HCT116 (cell line): Measurements from ENCODE around the gene NUAK2.

Experiments used
- EGR1 ChIP-seq: IDR thresholded peaks from 2 replicates; pipeline ENCODE4 v1.6.1; 2012; ENCODE audit warnings: low read depth
- EZH2 ChIP-seq: fragments of 200-600 bp; sonication (generic); IDR thresholded peaks from 2 replicates; pipeline ENCODE4 v1.6.1; 2017; ENCODE audit warnings: antibody characterized with exemption, mixed run types
- EZH2phosphoT487 ChIP-seq: fragments of 200-600 bp; IDR thresholded peaks from 2 replicates; pipeline ENCODE4 v1.6.1; 2018; ENCODE audit warnings: antibody characterized with exemption, borderline replicate concordance
- FOSL1 ChIP-seq: IDR thresholded peaks from 2 replicates; pipeline ENCODE4 v1.6.1; 2012; ENCODE audit warnings: low read depth
- POLR2A ChIP-seq: IDR thresholded peaks from 2 replicates; pipeline ENCODE4 v1.7.0; 2011; ENCODE audit warnings: borderline replicate concordance; ENCODE audit not compliant: insufficient read depth, insufficient read length; ENCODE audit errors: extremely low read depth
- POLR2AphosphoS5 ChIP-seq: IDR thresholded peaks from 2 replicates; pipeline ENCODE4 v1.6.1; 2011; ENCODE audit warnings: mild to moderate bottlenecking, low read depth, low read length, moderate library complexity
- RAD21 ChIP-seq: IDR thresholded peaks from 2 replicates; pipeline ENCODE4 v1.6.1; 2012; ENCODE audit warnings: low read depth, mild to moderate bottlenecking
- REST ChIP-seq: IDR thresholded peaks from 2 replicates; pipeline ENCODE4 v1.6.1; 2012; ENCODE audit warnings: low read depth
- SRF ChIP-seq: IDR thresholded peaks from 2 replicates; pipeline ENCODE4 v1.6.1; 2012; ENCODE audit warnings: low read depth
- ZFX ChIP-seq: fragments of 450-650 bp; IDR thresholded peaks from 2 replicates; pipeline ENCODE4 v1.6.1; 2017
- ZNF274 ChIP-seq: fragments of 200-500 bp; sonication (Bioruptor generic); IDR thresholded peaks from 2 replicates; pipeline ENCODE4 v1.6.1; 2014; ENCODE audit warnings: mild to moderate bottlenecking, low read depth, low read length, inconsistent platforms
- TF ChIP-seq, protein P1 (sequence below): IDR thresholded peaks from 2 replicates; pipeline ENCODE4 v1.6.1; 2012
- TF ChIP-seq, protein P2 (sequence below), 3 experiments: fragments of 200-600 bp in 1 of 3; sonication (generic) in 1 of 3; IDR thresholded peaks in 2 of 3; conservative IDR thresholded peaks in 1 of 3; 2 replicates each; pipeline ENCODE4 v1.5.1; 2012 to 2017; ENCODE audit warnings: low read depth in 2 of 3, low read length in 2 of 3, antibody characterized with exemption in 1 of 3, borderline replicate concordance in 1 of 3, control low read depth in 1 of 3, mild to moderate bottlenecking in 1 of 3, mixed read lengths in 1 of 3, mixed run types in 1 of 3, moderate library complexity in 1 of 3; ENCODE audit not compliant: insufficient read depth in 1 of 3
- TF ChIP-seq, protein P3 (sequence below): IDR thresholded peaks from 2 replicates; pipeline ENCODE4 v1.6.1; 2011; ENCODE audit warnings: mild to moderate bottlenecking, low read length, moderate library complexity; ENCODE audit not compliant: insufficient replicate concordance; ENCODE audit errors: extremely low read depth

GRCh38 chr1:205294934-205295333 is 26.6 kb downstream of the NUAK2 start:
- TF ChIP-seq, protein P1, sequence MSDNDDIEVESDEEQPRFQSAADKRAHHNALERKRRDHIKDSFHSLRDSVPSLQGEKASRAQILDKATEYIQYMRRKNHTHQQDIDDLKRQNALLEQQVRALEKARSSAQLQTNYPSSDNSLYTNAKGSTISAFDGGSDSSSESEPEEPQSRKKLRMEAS = no peak
- TF ChIP-seq POLR2A (no peak), EZH2 (no peak), POLR2AphosphoS5 (no peak), SRF (no peak), EGR1 (no peak), ZNF274 (no peak), EZH2phosphoT487 (no peak), RAD21 (no peak), ZFX (no peak), REST (no peak), FOSL1 (no peak)
- TF ChIP-seq, protein P2, sequence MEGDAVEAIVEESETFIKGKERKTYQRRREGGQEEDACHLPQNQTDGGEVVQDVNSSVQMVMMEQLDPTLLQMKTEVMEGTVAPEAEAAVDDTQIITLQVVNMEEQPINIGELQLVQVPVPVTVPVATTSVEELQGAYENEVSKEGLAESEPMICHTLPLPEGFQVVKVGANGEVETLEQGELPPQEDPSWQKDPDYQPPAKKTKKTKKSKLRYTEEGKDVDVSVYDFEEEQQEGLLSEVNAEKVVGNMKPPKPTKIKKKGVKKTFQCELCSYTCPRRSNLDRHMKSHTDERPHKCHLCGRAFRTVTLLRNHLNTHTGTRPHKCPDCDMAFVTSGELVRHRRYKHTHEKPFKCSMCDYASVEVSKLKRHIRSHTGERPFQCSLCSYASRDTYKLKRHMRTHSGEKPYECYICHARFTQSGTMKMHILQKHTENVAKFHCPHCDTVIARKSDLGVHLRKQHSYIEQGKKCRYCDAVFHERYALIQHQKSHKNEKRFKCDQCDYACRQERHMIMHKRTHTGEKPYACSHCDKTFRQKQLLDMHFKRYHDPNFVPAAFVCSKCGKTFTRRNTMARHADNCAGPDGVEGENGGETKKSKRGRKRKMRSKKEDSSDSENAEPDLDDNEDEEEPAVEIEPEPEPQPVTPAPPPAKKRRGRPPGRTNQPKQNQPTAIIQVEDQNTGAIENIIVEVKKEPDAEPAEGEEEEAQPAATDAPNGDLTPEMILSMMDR (IDR thresholded peaks at IDR 0.05 in 2 of 3, conservative IDR thresholded peaks at IDR 0.05 in 1 of 3; ENCODE audit: borderline replicate concordance in 1 of 3, insufficient read depth in 1 of 3, low read depth in 2 of 3, low read length in 2 of 3) = no peak
- TF ChIP-seq, protein P3, sequence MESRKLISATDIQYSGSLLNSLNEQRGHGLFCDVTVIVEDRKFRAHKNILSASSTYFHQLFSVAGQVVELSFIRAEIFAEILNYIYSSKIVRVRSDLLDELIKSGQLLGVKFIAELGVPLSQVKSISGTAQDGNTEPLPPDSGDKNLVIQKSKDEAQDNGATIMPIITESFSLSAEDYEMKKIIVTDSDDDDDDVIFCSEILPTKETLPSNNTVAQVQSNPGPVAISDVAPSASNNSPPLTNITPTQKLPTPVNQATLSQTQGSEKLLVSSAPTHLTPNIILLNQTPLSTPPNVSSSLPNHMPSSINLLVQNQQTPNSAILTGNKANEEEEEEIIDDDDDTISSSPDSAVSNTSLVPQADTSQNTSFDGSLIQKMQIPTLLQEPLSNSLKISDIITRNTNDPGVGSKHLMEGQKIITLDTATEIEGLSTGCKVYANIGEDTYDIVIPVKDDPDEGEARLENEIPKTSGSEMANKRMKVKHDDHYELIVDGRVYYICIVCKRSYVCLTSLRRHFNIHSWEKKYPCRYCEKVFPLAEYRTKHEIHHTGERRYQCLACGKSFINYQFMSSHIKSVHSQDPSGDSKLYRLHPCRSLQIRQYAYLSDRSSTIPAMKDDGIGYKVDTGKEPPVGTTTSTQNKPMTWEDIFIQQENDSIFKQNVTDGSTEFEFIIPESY = no peak
